Esophagus muscularis mucosa (tissue), 4 donors: ENCODE data around the gene PIM3.

Experiments
- EP300 ChIP-seq: sonication (generic); formaldehyde crosslinking; IDR thresholded peaks from one replicate; pipeline ENCODE4 v1.6.1; 2017; ENCODE audit warnings: antibody characterized with exemption
- POLR2A ChIP-seq: fragments of 450-650 bp; IDR thresholded peaks from one replicate; pipeline ENCODE4 v1.6.1; 2017; ENCODE audit warnings: antibody characterized with exemption, moderate library complexity, mild to moderate bottlenecking, low read depth
- POLR2AphosphoS5 ChIP-seq, 2 donors: sonication (generic); formaldehyde crosslinking; IDR thresholded peaks; one replicate each; pipeline ENCODE4 v1.6.1; 2017; ENCODE audit warnings: antibody characterized with exemption in 2 of 2
- TF ChIP-seq, protein P1 (sequence below), 3 experiments: fragments of 200-600 bp in 2 of 3; fragments of 450-650 bp in 1 of 3; sonication (generic) in 2 of 3; IDR thresholded peaks; one replicate each; pipeline ENCODE4 v1.5.1; 2017 to 2019; ENCODE audit warnings: antibody characterized with exemption in 3 of 3, mild to moderate bottlenecking in 2 of 3, moderate library complexity in 1 of 3

DNA sequence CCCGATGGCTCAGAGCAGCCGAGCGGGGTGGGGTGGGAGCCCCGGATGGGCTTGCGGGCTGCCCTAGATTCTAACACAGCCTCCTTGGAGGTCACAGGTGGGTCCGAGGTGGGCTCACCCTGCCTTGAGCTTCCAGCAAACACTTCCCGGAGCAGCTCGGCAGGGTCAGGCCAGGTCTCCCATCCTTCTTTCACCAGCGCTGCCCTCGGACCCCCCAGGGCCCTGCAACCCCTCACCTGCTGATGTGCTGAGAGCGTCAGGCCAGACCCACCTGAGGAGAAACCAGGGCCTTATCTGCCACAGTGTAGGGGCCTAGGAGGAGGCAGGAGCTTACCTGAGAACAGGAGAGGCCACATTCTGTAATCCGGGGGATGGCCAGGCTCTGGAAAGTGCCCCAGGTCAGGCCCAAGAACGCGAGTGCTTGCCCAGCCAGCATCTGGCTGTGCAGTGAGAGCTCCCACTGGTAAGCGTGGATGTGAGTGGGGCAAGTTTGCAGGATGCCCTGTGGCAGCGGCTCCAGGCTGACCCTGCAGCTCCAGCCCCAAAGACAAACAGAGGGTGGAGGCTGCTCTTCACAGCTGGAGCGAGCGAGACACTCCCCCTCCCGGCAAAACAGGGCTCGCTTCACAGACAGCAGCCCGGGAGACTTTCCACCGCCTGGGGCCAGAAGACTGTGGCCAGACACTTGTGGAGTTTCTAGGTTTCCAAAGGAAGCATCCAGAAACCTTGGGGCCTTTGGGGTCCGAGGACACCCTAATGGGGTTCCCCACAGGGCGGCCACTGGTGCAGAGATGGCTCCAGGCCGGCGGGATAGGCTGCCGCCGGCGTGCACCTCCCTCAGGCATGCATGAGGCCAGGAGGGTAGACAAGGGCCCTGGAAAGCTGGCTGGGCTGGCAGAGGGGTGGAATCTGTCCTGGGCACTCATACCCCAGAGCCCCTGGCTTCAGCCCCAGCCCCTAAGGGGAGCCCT is 51.9 kb downstream of the PIM3 start, which contains the start of gene IL17REL:
- no peak for TF ChIP-seq POLR2A
- TF ChIP-seq, protein P1, sequence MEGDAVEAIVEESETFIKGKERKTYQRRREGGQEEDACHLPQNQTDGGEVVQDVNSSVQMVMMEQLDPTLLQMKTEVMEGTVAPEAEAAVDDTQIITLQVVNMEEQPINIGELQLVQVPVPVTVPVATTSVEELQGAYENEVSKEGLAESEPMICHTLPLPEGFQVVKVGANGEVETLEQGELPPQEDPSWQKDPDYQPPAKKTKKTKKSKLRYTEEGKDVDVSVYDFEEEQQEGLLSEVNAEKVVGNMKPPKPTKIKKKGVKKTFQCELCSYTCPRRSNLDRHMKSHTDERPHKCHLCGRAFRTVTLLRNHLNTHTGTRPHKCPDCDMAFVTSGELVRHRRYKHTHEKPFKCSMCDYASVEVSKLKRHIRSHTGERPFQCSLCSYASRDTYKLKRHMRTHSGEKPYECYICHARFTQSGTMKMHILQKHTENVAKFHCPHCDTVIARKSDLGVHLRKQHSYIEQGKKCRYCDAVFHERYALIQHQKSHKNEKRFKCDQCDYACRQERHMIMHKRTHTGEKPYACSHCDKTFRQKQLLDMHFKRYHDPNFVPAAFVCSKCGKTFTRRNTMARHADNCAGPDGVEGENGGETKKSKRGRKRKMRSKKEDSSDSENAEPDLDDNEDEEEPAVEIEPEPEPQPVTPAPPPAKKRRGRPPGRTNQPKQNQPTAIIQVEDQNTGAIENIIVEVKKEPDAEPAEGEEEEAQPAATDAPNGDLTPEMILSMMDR (IDR thresholded peaks at IDR 0.05): no peak
- TF ChIP-seq EP300: no peak
- no peak for TF ChIP-seq POLR2AphosphoS5 (IDR thresholded peaks at IDR 0.05)
